Gastroesophageal sphincter (tissue), 4 donors: ENCODE data around the gene FSD2. TPM values are rescaled to one million over a fixed set of nuclear protein-coding genes. Genes with fewer than 3 reads are reported as not detected.
"Not testable (repeated sequence)": the region's sequence is repeated elsewhere in the genome, so short reads cannot be mapped to it uniquely, and the experiment has no call there.

Experiments used
- ATAC-seq: fragments of 150-250 bp; one replicate; pipeline ENCODE4 v1.9.1; 2016; ENCODE audit warnings: mild to moderate bottlenecking, moderate library complexity
- H3K27ac ChIP-seq, 4 donors: fragments of 200-600 bp; sonication (generic) in 3 of 4; 1 replicate in 3 of 4; 2 replicates in 1 of 4; pipeline ENCODE4 v1.5.1; 2016 to 2019
- H3K27me3 ChIP-seq: fragments of 200-600 bp; sonication (generic); one replicate; pipeline ENCODE4 v1.5.1; 2019
- H3K36me3 ChIP-seq, 2 donors: fragments of 200-600 bp; sonication (generic); one replicate each; pipeline ENCODE4 v1.5.1; 2019; ENCODE audit warnings: control low read depth in 1 of 2
- H3K4me1 ChIP-seq, 3 donors: fragments of 200-600 bp; sonication (generic); 1 replicate in 2 of 3; 2 replicates in 1 of 3; pipeline ENCODE4 v1.5.1; 2016 to 2019; ENCODE audit warnings: control low read depth in 2 of 3
- H3K4me3 ChIP-seq, 2 donors: fragments of 200-600 bp; sonication (generic); one replicate each; pipeline ENCODE4 v1.5.1; 2019; ENCODE audit warnings: mild to moderate bottlenecking in 1 of 2, moderate library complexity in 1 of 2
- H3K9me3 ChIP-seq, 3 donors: fragments of 200-600 bp; sonication (generic); one replicate each; pipeline ENCODE4 v1.5.1; 2017 to 2019; ENCODE audit warnings: control low read depth in 2 of 3
- CTCF ChIP-seq, 4 experiments: fragments of 200-600 bp in 2 of 4; fragments of 450-650 bp in 2 of 4; sonication (generic) in 1 of 4; IDR thresholded peaks; one replicate each; pipeline ENCODE4 v1.5.1; 2017 to 2019; ENCODE audit warnings: antibody characterized with exemption in 4 of 4, mild to moderate bottlenecking in 2 of 4, moderate library complexity in 2 of 4
- EP300 ChIP-seq: sonication (generic); formaldehyde crosslinking; IDR thresholded peaks from one replicate; pipeline ENCODE4 v1.6.1; 2017; ENCODE audit warnings: antibody characterized with exemption, mild to moderate bottlenecking
- POLR2A ChIP-seq, 2 donors: fragments of 450-650 bp; IDR thresholded peaks; one replicate each; pipeline ENCODE4 v1.6.1; 2017; ENCODE audit warnings: antibody characterized with exemption in 2 of 2, mild to moderate bottlenecking in 2 of 2, moderate library complexity in 1 of 2
- POLR2AphosphoS5 ChIP-seq: sonication (generic); formaldehyde crosslinking; IDR thresholded peaks from one replicate; pipeline ENCODE4 v1.6.1; 2017; ENCODE audit warnings: antibody characterized with exemption
- WGBS, 2 donors: methylation state at CpG; one replicate each; pipeline ENCODE4 v1.1.5; 2018; ENCODE audit warnings: low coverage in 1 of 2; 5-methylcytosine and 5-hydroxymethylcytosine counted together
- total RNA-seq, 4 donors: library from RNA; depleted of rRNA; stranded (reverse); fragments of >200 nt; gene quantifications; one replicate each; pipeline ENCODE4 v1.1.0, GENCODE V29; 2016

Gene FSD2
- total RNA-seq, 4 donors from 2014 or later = not detected

DNA sequence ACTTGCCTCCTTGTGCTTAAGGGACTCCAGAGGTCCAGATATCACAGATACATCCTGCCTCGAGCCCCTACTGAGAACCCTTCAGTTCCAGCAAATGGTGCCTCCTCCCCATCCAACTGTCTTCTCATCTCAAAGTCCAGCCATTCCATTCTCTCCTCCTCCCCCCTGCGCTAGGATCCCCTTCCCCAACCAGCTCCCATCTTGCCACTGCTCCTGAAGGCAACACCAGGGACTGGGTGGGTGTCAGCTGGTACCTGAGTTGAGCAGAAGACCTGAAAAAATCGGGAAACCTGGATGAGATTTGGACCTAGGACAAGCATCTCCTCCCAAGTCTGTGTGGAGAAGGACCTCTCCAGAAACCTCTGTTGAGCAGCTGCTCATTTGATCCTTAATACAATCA lies 93.8 kb downstream of the FSD2 start:
- no peak overlapping the region for H3K27ac ChIP-seq
- TF ChIP-seq EP300 (no peak), POLR2AphosphoS5 (no peak), POLR2A (IDR thresholded peaks at IDR 0.05) (no peak), CTCF (IDR thresholded peaks at IDR 0.05) (no peak)
- peaks cover 0 to 21% (median 7%) of the 10 kb centered on the region in 3 donors for H3K4me1 ChIP-seq
- peaks cover 20% of the 10 kb centered on the region for H3K27me3 ChIP-seq
- no peak overlapping the region for H3K4me3 ChIP-seq
- no peaks in the 10 kb centered on the region for H3K9me3 ChIP-seq
- 67% methylated on average over 3 of the region's 3 CpGs; no CpG with 5 or more reads in 1 of the 2 donors for WGBS, 2 donors
- no peaks in the 10 kb centered on the region for H3K36me3 ChIP-seq
- no peak for ATAC-seq

DNA sequence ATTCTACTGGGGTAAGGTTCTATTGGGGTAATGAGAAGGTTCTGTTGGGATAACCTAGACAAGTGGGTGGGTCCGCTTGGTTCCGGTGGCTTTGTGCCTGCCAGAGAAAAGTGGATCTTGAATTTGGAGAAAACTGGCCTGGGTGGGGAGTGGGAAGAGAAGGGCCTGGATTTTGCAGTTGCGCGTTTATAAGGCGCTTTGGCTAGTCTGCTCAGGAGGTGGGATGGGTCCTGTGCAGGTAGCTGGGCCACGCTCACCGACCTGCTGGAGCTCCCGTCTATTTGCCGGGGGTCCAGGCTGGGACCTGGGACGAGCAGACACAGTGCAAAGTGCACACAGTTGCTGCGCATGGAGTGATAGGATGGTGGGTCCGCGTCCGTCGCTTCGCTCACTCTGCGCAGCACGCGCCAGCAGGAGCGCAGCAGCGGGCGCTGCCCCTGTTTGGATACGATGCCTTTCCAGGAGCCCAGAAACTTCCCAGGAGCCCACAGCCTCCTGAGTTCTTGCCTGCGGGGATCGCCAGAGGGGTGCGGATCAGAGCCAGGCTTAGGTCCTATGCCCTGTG lies 94.9 kb downstream of the FSD2 start:
- TF ChIP-seq CTCF (IDR thresholded peaks at IDR 0.05) (no peak), POLR2AphosphoS5 (no peak), EP300 (no peak), POLR2A (IDR thresholded peaks at IDR 0.05) (no peak)
- no peaks in the 10 kb centered on the region for H3K36me3 ChIP-seq
- 91 to 100% methylated on average over 3 to 5 of the region's 26 CpGs for WGBS, 2 donors
- H3K27ac ChIP-seq = no peak overlapping the region
- H3K4me1 ChIP-seq = peaks cover 0 to 21% (median 7%) of the 10 kb centered on the region in 3 donors
- no peak overlapping the region for H3K4me3 ChIP-seq
- H3K9me3 ChIP-seq = no peaks in the 10 kb centered on the region
- no peak for ATAC-seq
- peaks cover 16% of the 10 kb centered on the region for H3K27me3 ChIP-seq

DNA sequence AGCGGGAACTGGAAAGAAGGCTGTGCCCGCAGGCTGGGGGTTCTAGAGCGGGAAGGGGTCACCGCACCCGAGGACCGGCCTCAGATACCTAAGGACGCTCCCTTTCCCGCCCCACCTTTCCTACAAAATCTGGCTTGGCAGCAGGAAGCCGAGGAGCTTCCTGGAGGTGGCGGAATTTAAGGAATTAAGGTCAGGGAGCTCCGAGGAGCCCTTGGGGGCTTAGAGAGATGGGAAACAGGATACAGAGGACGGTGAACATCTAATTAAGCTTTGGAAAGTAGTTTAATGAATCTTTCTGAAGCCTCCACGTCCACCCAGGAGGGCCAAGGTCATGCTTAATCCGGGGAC lies 95.7 kb downstream of the FSD2 start:
- Histone ChIP-seq H3K36me3 (no peaks in the 10 kb centered on the region), H3K4me1 (peaks cover 0 to 21% (median 7%) of the 10 kb centered on the region in 3 donors), H3K4me3 (peak overlapping the region; percentile 60 to 75), H3K9me3 (no peaks in the 10 kb centered on the region), H3K27me3 (peaks cover 13% of the 10 kb centered on the region), H3K27ac (peak overlapping the region in 3 of 4 donors; percentile 63 to 72 (median 66))
- WGBS, 2 donors = 29 to 49% methylated on average over 2 to 5 of the region's 14 CpGs
- no peak for ATAC-seq
- TF ChIP-seq POLR2AphosphoS5 (no peak), POLR2A (IDR thresholded peaks at IDR 0.05) (no peak), EP300 (no peak), CTCF (IDR thresholded peaks at IDR 0.05) (no peak)

- H3K4me3 ChIP-seq = peak within 1 kb of the TSS; percentile 60 to 75
- H3K9me3 ChIP-seq = no peaks in the 10 kb centered on the region
- peaks cover 8% of the 10 kb centered on the region for H3K27me3 ChIP-seq
- H3K36me3 ChIP-seq = no peaks in the 10 kb centered on the region
- H3K4me1 ChIP-seq = peaks cover 0 to 21% (median 7%) of the 10 kb centered on the region in 3 donors
- peak within 1 kb of the TSS in 3 of 4 donors; percentile 63 to 72 (median 66) for H3K27ac ChIP-seq
- no CpG with 5 or more reads among the region's 95 CpGs for WGBS, 2 donors
- TF ChIP-seq CTCF (IDR thresholded peaks at IDR 0.05) (peak in 1 of 4 experiments; percentile 7), POLR2A (IDR thresholded peaks at IDR 0.05) (no peak)
- ATAC-seq = peak; percentile 92
Observed at GRCh38 chr15:82709421-82710207, 96.3 kb downstream of the FSD2 start, which contains the start of gene AP3B2. Gene AP3B2 (minus strand): TSS chr15:82709875. CDS start chr15:82709706, 169 bp downstream.

DNA sequence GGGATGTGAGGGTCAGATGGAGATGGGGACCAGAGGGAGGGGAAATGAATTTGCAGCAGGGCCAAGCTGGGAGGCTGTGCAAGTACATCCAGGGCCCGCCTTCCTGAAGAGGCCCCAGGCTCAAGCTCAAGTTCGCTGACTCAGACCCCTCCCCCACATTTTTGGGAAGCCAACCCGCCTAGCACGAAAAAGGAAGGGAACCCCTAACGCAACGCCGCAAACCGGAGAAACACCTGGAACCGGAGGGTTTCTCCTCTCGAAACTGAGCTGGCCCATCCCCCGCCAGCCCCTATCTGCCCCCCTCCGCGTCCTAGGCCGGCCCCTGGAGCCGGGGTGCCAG lies 96.8 kb downstream of the FSD2 start:
- H3K4me3 ChIP-seq = peak overlapping the region; percentile 14 to 75
- ATAC-seq = no peak
- TF ChIP-seq POLR2AphosphoS5 (no peak), CTCF (IDR thresholded peaks at IDR 0.05) (no peak), EP300 (no peak), POLR2A (IDR thresholded peaks at IDR 0.05) (no peak)
- peaks cover 0 to 21% (median 7%) of the 10 kb centered on the region in 3 donors for H3K4me1 ChIP-seq
- 0 to 6% methylated on average over 2 to 4 of the region's 15 CpGs for WGBS, 2 donors
- H3K36me3 ChIP-seq = no peaks in the 10 kb centered on the region
- no peaks in the 10 kb centered on the region for H3K9me3 ChIP-seq
- H3K27ac ChIP-seq = no peak overlapping the region
- peaks cover 2% of the 10 kb centered on the region for H3K27me3 ChIP-seq

DNA sequence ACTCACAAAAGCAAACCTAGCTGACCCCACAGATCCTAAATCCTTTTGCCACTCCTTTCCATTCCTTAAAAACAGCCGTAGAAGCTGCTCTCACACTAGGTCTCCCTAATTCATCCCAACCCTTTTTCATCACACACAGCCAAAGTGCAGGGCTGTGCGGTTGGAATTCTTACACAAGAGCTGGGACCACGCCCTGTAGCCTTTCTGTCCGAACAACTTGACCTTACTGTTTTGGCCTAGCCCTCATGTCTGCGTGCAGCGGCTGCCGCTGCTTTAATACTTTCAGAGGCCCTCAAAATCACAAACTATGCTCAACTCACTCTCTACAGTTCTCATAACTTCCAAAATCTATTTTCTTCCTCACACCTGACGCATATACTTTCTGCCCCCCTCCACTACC lies 100.0 kb downstream of the FSD2 start:
- H3K9me3 ChIP-seq, H3K27me3 ChIP-seq, H3K36me3 ChIP-seq, ATAC-seq, H3K27ac ChIP-seq, H3K4me3 ChIP-seq: not testable (repeated sequence)
- peaks cover 0 to 21% (median 7%) of the 10 kb centered on the region in 3 donors for H3K4me1 ChIP-seq
- 89 to 91% methylated on average over 8 of the region's 8 CpGs for WGBS, 2 donors
